ENCODE data around the gene ALDH3B2.
A peak's percentile ranks its signal among the peaks of the same experiment; 100 is the strongest.
"Not testable (repeated sequence)": the region's sequence is repeated elsewhere in the genome, so short reads cannot be mapped to it uniquely, and the experiment has no call there.

ALDH3B2 gene, protein sequence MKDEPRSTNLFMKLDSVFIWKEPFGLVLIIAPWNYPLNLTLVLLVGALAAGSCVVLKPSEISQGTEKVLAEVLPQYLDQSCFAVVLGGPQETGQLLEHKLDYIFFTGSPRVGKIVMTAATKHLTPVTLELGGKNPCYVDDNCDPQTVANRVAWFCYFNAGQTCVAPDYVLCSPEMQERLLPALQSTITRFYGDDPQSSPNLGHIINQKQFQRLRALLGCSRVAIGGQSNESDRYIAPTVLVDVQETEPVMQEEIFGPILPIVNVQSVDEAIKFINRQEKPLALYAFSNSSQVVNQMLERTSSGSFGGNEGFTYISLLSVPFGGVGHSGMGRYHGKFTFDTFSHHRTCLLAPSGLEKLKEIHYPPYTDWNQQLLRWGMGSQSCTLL

DNA sequence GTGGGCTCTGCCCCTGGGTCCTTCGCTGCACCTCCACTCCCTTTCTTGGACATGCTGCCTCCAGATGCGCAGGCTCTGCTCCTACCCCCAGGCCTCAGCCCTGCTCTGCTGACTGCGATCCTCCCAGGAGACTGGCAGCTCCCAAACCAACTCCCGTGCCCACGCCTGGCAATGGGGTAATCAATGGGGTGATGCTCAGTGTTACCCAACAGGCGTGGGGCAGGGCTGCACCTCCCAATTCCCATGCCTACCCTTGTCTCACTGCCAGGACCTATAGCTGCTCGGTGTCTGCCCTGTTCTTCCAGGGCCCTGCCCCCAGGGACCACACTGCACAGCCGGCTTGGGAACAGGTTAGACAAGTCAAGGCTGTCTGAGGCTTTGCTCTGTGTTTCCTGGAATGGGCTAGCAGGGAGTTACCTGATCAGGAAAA lies at the start of gene ALDH3B2:
TSS of gene ALDH3B2 (minus strand) at position 182 of the 430 bp plus-strand sequence. CDS start 7,688 bp downstream, outside the sequence.
- no peak for DNase-seq

DNA sequence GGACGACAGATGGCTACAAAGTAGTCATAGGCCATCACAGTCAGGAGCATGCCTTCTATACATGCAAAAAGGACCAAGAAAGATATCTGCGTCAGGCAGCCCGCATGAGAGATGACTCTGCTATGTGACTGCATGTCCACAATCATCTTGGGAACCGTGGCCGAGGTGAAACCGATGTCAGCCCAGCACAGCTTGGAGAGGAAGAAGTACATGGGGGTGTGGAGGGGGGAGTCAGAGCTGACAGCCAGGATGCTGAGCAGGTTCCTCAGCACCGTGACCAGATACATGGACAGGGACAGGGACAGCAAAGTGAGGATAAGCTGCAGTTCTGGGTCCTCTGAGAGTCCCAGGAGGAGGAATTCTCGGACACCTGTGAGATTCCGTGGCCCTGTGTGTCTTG lies 48.6 kb upstream of the ALDH3B2 start:
- DNase-seq: not testable (repeated sequence)

DNA sequence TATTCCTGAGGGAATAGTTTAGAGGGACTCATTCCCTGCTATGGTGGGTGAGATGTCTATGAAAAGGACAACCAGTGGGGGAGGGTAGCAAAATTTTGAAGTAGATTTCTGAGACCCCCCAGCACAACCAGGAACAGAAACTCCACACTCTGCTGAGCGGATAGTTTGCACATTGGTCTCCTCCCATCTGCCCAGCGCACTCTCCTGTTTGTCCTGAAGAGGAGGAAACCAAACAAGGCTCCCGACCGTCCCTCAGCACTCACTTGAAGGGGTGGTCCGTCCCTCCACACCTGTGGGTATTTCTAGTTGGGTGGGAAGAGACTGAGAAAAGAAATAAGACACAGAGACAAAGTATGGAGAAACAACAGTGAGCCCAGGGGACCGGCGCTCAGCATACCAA lies 41.8 kb upstream of the ALDH3B2 start:
- DNase-seq: not testable (repeated sequence)

DNA sequence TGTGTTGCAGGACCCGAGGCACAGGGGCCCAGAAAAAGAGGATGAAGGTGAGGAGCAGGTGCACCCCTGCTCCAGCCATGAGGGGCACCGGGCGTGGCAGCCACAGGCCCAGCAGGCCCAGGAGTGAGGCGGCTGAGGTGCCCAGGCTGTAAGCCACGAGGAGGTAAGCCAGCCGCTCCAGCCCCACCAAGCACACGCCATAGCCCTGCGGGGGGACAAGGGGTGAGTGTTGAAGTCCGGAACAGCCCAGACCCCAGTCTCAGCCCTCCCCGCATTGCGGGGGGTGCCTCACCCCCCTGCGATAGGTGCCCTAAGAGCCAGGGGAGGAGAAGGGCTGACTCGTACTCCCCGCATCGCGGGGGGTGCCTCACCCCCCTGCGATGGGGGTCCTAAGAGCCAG lies 41.4 kb upstream of the ALDH3B2 start:
- DNase-seq: not testable (repeated sequence)

DNA sequence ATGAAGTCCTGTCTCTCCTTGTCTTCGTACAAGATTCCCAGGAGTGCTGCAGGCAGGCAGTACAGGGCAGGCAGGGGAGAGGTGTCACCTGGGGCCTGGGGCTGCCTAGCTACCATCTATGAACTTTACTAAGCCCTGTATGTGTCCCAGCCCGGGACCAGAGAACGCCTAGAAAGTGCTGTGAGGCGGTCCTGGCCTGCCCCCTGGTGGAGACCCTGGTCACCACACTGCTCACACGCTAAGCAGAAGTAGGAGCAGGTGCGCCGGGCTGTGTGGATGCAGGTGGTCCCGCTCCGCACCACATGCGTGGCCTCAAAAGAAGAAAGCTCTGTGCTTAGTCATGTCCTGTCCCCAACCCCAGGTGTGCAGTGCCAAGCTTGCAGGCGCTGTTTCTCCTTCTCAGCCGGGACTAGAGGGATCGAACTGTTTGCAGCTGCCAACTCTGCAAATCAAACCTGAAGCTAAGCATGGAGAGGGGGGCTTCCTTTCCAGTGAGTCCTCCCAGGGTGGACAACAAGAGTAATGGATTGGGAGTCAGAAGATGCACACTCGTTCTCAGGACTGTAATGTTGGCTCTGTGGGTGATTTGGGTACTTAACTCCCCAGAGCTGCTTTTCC lies 39.6 kb upstream of the ALDH3B2 start:
- DNase-seq: peak; percentile 64

DNA sequence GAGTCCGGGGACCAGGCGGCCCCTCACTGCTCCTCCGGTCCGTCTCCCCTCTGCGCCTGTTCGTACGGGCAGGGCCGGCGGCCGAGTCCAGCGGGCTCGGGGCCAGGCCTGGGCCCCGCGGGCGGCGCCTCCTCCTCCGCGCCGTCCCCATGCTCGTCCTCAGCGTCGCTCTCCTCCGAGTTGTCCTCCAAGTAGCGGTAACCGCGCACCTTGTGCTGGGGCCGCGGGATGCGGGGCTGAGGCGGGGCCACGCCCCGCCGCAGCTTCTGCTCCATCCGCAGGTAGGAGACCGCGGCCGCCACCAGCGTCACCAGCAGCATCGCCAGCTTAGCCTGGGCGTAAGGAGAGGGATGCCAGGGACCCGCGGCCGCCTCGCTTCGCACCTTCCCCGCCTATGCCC lies 37.3 kb upstream of the ALDH3B2 start:
- not testable (repeated sequence) for DNase-seq

DNA sequence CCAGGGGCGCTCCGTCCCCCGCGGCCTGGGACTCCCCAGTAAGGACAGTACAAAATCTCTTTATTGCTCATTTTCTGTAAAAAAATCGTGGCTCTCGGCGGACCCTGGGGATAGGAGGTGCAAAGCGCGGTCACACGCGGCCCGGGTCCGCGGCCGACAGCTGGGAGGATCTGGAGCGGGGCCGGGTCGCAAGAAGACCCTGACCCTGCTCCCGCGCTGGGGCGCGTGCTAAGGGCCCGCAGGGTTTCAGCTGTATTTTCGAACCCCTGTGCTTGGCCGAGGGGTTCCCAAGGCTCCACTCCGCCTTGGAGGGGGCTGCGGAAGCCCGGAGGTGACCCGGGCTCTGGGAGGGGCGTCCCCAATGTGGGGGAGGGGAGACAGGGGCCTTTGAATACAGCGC lies 36.8 kb upstream of the ALDH3B2 start:
- DNase-seq: not testable (repeated sequence)

DNA sequence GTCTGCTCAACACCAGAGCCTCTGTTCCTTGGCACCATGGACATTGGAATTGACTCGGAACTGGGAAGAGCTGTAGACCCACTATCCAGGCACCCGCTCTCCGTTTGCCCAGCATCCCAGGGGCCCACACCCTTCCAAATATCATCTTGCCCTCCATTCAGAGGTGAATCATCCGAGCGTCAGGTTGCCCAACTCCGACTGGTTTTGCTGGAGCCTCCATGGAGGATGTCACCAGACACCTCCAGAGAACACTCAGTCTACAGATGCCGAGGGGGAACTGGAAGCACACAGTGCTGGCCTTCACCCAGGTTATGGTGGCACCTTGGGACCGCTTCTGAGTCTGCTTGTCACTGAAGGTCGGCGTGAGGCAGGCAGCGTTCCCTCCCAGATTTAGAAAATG lies 35.4 kb upstream of the ALDH3B2 start:
- DNase-seq: not testable (repeated sequence)

DNA sequence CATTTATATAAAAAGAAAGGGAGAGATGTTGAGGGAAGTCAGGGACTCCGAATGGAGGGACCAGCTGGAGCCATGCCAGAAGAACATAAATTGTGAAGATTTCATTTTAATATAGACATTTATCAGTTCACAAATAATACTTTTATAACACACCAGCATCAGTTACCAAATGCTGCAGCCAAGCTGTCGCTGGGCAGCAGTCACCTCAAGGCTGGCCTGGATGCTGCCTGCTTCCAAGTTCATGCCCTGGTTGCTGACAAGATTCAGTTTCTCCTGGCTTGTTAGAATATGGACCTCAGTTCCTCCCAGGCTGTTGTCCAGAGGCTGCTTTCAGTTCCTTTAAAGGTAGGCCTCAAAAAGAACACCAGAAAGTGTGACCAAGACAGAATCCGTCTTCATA lies 30.8 kb upstream of the ALDH3B2 start:
- no peak for DNase-seq

DNA sequence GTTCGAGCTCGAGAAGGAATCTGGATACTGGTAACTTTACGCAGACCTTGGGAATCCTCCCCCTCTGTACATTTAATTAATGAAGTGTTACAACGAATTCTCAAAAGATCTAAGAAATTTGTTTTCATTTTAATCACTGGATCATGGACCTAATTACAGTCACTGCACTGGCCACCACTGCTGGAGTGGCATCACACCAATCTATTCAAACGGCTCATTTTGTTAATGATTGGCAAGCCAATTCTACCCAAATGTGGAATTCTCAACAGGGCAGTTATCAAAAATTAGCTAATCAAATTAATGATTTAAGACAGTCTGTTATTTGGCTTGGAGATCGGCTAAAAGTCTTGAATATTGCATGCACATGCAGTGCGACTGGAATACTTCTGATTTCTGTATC lies 30.1 kb upstream of the ALDH3B2 start:
- no peak for DNase-seq

DNA sequence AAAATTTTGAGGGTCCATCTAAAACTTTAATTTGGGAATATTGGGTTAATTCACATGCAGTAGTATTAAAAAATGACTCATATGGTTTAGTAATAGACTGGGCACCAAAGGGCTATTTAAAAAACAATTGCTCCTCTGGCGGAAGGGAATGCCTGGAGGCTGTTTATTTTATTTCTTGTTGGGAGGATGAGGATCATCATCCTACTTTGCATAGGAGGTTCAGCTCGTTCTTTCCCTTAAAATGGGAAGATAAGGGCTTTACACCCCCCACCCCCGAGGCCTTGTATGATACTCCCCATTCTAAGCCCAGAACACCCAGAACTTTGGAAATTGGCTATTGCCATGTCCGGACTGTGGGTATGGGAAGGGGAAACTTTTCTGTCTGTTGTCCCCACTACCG lies 29.3 kb upstream of the ALDH3B2 start:
- DNase-seq: not testable (repeated sequence)

DNA sequence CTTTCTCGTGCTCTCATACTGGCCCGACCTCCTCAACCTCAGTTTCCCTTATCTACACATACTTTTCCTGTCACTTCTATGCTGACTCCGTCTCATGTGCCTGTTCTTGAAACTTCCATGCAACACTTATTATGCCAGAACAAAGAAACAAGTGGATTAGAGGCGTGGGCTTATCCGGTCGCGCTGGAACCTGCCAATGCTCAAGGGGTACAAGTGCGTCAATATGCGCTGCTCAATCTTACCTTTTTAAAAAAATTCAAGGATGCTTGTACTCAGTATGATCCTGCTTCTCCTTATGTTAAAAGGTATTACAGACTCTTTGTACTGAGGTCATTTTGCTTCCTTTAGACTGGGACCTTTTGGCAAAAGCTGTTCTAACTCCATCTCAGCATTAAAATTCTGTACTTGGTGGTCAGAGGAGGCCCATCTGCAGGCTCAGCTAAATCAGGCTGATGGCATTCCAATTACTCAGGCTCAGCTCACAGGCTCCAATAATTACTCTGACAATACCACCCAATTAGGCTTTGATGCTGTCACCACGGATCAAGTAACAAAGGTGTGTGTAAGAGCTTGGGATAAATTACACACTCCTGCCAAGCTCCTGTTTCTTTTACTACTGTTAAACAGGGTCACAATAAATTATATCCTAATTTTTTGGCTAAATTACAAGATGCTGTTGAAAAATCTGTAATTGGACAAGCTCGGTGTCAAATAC lies 26.3 kb upstream of the ALDH3B2 start:
- DNase-seq: no peak

DNA sequence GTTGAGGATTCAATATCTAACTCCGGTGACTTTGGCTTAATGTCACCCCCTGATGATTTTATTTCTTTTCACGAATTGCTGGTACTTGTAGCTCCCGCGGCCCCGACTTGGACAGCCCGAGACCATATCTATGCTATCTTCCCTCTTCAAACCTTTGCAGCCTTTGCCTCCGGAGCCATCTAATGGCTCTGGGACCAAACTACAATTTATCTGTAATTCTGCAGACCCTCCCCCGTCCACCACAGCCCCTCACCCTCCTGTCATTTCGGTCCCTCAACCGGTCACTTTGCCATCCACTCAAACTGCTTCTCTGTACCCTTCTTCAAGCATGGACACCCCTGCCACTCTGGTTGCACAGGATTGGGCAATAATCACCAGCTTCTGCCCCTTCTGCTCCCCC lies 25.7 kb upstream of the ALDH3B2 start:
- no peak for DNase-seq

DNA sequence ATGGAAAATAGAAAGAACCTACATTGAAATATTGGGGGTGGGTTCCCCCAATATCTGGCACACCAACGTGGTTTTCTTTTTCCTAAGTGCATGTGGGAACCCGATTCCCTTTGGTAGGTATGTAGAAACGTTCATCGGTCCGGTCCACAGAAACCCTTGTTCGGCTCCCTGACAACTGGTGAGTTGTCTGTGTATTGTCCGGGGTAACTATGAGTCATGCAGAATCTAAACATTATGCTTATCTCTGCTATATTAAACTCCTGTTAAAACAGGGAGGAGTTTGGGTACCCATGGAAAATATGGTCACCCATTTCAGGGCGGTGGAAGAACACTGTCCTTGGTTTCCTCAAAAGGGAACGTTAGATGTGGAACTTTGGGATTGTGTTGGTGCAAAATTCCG lies 25.1 kb upstream of the ALDH3B2 start:
- DNase-seq: no peak

DNA sequence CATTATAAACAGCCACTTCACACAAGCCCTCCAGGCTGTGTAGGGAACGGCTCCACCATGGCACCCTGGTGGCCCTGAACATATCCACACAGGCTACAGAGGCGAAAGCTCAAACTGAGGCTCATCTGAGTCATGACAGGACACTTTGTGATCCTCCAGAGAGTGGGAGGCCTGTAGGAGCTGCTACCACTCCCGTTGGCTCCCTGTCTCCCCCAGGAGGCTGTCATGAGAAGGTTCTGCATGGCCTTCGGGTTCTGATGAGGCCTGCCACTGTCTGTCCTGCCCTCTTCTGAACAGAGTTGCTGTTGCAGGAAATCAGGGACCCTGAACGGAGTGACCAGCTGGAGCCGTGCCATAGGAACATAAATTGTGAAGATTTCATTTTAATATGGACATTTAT lies 23.8 kb upstream of the ALDH3B2 start:
- no peak for DNase-seq

DNA sequence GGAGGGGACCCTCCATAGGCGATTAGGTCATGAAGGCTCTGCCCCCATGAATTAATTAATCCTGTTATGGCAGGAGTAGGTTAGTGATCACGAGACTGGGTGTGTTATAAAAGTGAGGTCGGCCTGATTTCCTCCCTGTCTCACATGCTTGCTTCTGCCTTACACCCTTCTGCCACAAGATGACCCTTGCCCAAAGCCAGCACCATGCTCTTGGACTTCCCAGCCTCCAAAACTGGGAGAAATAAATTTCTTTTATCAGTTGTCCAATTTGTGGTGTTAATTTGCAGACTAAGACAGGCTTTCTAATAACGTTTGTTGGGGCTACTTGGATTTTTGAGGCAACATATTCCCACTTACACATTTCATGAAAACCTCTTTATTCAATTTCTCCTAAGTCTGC lies 23.4 kb upstream of the ALDH3B2 start:
- DNase-seq: no peak

DNA sequence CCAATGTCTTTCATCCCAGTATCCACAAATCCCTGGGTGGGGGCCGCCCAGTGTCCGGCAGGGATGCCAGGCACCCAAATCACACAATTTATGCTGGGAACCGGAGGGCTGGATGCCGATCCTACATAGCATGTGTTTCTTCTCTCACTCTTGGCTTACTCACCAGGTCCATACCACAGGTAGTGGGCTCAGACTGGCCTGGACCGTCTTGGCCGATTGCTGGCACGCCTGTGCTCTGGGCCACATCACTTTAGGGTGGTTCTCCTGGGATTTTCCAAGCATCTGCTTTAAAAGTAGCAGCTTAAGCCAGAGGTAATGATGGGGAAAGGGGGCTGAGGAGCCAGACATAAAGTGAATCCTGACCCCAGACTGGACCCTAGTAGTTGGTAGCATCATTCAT lies 22.6 kb upstream of the ALDH3B2 start:
- DNase-seq: no peak

DNA sequence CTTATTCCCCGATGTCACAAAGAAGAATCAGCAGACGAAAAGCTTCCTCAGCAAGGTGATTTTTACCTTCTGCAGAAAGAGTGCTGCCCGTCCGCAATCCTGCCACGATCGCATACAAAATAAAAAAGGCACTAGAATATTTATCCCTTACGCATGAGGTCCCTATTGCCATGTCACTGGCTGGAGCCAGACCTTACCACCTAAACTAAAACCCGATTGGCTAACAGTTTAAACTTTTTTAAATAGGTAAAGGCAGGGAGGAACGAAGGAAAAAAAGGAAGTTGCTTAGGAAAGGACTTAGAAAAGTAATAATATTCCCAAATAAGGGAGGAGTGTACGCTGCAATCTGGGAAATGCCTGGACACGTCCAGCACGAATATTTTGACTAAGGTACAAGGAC lies 21.2 kb upstream of the ALDH3B2 start:
- DNase-seq: no peak

DNA sequence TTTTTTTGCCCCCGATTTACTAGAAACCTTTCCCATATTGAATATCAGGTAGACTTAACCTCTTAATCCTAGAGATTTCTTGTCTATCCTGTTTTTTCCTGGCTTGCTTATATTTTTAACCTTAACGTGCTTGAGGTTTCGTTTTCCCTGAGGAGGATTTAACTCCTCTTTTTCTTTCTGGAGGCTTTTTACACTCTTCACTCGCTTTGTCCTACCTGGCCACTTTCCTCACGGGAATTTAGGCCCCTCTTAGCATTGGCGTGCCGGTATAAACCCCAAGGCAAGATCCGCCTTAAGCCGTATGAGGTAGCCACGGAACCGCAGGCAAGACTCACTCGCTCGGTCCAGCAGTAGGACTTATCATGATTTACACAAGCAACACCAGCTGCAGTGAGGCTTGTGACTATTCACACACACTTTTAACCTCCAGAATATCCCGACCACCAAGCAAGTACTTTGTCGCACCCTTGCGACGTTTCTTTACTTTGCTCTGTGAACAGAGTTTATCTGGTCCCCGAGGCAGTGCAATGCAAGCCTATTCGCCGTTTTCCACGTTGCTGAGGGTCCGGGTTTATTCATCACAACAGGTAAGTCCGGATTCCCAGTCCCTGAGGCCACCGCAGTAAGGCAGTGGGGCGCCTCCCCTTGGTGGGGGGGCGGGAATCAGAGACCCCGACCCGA lies 20.6 kb upstream of the ALDH3B2 start:
- DNase-seq: no peak

DNA sequence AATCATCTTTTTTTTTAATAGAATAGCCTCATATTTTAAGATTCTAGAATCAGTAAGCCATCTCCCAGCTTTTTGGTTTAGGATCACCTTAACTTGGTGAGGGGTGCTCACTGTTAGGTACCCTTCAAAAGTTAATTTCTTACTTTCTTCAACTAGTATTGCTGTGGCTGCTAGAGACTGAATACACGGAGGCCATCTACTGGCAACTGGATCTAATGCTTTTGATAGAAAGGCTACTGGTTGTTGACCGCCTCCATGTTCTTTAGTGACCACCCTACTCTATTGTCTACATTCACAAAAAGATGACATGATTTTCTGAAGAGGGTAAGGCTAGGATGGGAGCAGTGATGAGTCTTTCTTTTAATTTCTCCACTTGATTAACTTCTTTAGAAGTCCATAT lies 16.7 kb upstream of the ALDH3B2 start:
- DNase-seq: no peak

DNA sequence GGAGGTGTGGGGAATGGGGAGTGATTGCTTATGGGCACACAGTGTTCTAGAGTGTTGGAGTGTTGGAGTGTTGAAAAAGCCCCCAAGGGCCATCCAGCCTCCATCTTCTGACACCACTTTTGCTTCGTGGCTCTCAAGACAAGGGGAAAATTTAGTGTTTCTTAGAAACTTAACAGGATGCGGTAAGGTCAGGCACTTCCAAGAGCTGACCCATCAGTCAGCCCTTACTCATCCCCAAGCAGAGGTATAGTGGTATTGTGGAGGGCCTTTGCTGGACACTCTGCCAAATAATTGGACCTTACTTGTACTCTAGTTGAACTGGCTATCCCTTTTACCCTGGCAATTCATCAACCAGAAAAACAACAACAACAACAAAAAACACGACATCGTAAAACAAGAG lies 14.8 kb upstream of the ALDH3B2 start:
- no peak for DNase-seq

DNA sequence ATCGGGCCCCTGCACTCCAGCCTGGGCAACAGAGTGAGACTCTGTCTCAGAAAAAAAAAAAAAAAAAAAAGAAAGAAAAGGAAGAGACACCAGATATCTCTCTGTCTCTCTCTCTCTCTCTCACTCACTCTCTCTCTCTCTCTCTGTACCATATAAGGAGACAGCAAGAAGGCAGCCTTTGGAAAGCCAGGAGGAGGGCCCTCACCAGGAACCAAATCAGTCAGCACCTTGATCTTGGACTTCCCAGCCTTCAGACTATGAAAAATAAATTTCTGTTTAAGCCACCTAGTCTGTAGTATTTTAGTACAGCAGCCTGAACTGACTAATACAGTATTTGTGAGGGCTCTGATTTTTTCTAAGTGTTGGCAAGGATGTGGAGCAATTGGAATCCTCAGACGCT lies 13.6 kb upstream of the ALDH3B2 start:
- no peak for DNase-seq

DNA sequence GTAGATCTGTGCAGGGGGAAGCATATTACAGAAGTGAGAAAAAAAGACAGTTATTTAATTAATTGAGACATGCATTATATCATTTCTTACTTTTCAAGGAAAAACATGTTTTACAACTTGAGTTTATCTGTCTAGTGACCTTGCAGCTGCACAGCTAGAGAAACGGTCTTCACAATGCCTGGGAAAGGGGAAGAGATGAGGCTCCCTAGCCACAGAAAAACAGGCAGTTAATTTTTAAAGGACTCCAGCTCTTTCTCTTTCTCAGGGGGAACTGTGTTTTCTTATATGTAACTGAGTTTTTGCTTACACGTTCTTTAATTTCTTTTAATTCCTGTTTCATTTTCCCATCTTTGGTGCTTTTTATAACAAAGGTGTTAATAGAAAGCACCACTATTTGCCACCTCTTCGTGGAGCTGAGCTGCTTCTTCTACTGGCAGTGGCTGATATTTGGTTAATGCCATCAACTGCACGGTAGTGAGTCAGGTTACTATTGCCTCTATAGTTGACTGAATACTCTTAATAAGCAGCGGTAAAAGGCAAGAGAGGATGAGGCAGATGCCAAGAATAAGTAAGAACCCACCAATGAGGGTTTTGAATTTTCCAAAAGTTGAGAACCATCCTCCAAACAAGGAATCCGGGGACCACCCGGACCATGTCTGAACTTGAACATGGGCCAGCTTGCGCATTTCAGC lies 11.4 kb upstream of the ALDH3B2 start:
- not testable (repeated sequence) for DNase-seq

All from activated naive CD4-positive, alpha-beta T cell treated with Interleukin-2 at 50 U/mL for 16 hours (primary cell).